ENCODE data around the gene MALT1.

The MALT1 gene

GRCh38 chr18:58802959-58803358, 131.7 kb downstream of the MALT1 start:
- no peak for TF ChIP-seq CTCF (IDR thresholded peaks at IDR 0.05; ENCODE audit: low read depth, low read length, missing control alignments)
- H3K4me3 ChIP-seq (ENCODE audit: low read depth, low read length): no peak overlapping the region
- DNase-seq (ENCODE audit: low read depth): no peak
- in situ Hi-C loops (cut with HindIII; ENCODE audit: low sequenced_read_pairs): no loop called here

- no peak overlapping the region for H3K4me3 ChIP-seq (ENCODE audit: low read depth, low read length)
- TF ChIP-seq CTCF (IDR thresholded peaks at IDR 0.05; ENCODE audit: low read depth, low read length, missing control alignments): no peak
- in situ Hi-C loops (cut with HindIII; ENCODE audit: low sequenced_read_pairs): no loop called here
- DNase-seq (ENCODE audit: low read depth): no peak
Measured at GRCh38 chr18:58803978-58804377, 132.7 kb downstream of the MALT1 start.

Data from astrocyte of the cerebellum (primary cell).